GM19463 (cell line): Measurements from ENCODE around the gene PTCH1.

Source experiments
- ATAC-seq: cut with Tn5 transposase; IDR thresholded peaks from one replicate; pipeline ENCODE4 v1.9.1; 2021; ENCODE audit warnings: mild to moderate bottlenecking, moderate library complexity; ENCODE audit not compliant: unreplicated experiment

Gene PTCH1

DNA sequence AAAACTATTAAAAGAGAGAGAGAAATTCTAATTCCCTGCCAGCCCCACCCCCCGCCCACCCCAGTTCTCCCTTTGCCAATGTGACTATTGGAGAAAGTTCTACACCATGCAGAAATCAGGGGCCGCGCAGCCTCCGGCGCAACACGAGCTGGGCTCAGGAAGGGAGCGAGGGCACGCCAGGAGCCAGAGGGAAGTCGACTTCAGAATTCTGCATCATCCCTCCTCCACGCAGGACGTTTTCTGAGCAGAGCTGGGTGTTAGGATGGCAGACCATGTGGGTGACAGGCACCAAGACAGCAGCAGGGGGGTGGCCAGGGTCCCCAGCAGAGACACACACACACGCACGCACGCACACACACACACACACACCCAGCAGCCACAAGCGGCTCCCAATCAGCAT lies 72.6 kb downstream of the PTCH1 start:
- ATAC-seq, result no peak

DNA sequence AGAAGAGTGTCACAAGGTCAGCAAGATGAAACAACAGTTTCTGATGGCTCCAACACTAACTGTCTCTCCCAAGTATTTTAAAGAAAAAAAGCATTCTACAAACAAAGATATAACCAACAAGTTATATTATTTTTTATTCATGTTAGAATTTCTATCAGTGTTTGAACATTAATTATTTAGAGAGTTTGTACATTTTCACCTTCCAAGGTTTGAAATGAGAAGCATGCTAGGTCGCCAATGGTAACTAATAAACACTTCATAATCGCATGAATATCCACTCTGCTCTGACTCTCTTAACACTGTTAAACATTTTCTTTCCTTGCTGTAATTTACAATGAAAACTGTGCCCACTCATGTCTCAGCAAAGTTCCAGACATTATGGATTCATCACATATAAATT lies 73.5 kb downstream of the PTCH1 start:
- ATAC-seq, result no peak

DNA sequence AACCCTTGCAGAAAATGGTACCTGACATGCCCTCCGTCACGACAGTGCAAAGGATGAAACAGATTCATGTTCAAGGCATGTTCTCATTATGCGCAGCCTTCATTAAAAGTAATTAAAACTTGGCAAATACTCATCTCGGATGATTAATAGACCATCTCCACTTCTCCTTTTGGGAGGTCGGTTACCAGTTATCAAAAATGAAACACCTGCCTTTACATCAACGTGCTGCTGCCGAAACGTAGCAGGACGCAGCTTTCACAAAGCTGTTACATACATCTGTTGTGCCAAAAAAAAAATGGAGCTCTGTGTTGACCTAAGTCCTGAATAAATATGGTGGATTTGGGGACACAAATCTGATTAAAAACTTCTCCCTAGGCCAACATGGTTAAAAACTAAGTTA lies 75.7 kb downstream of the PTCH1 start:
- ATAC-seq, result no peak

DNA sequence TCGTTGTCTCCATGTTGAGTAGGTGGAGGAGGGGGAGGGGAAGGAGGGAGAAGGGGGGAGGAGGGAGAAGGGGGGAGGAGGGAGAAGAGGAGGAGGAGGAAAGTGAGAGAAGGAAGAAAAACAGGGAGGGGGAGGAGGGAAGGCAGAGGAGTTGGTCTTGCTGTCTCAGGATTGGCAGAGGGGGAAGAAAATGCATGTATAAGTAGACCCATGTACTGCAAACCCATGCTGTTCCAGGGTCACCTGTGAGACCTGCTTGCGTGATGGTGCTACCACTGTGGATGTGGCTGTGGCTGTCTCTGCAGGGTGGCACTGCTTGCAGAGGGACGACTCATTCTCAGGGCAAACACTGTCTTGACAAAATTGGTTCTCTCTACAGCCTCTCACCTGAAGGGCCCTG lies 76.3 kb downstream of the PTCH1 start:
- ATAC-seq, result no peak

DNA sequence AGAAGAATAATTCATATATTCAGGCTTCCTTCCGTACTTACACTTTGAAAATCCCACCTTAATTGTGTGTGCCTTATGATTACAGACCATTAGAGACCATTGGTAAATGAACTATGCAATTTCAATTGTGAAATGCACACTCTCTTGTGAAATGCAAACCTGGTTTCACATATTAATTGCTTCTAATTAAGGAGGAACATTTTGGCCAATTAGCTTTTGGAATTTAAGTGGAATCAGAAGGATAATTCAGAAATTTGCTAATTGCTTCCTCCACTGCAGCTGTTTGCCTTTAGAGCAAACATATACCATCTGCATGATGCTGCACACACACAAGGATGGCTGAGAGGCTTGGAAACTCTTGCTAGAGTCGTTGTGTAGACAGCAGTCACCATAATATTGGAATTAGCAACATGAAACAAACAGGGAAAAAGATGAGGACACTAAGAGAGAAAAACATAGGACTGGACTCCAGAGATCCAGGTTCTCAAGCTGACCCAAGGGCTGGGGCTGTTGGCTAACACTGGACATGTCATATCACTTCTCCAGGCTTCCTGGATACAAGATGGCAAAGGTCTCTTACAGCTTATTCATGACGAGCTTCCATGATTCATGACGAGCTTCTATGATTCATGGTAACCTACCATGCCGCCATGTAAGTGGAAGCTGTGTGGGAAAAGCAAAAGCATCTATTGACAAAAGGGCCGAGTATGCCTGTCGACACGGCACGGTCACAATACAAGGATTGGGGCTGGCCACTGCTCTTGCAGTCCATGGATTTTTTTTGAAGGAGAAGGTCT lies 78.0 kb downstream of the PTCH1 start:
- no peak for ATAC-seq

- ATAC-seq, result no peak
Measured at GRCh38 chr9:95437559-95437958, 79.2 kb downstream of the PTCH1 start.

DNA sequence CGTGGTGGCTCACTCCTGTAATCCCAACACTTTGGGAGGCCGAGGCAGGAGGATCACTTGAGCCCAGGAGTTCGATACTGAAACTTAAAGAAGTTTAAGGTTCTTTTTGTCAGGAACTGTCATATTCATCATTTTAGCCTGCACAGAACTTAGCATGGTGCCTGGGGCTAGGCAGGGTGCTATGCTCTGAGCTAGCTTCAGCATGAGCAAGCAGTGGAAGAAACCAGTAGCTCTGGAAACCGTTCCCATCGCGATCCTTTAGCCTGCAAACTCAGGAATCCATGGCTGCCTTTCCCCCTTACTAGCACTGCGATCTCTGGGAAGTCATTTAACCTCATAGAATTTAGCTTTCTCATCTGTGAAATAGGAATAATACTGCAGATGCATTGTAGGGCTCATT lies 80.4 kb downstream of the PTCH1 start:
- no peak for ATAC-seq

GRCh38 chr9:95435074-95435728 lies 81.6 kb downstream of the PTCH1 start:
- ATAC-seq, result no peak

GRCh38 chr9:95434116-95435073 lies 82.4 kb downstream of the PTCH1 start:
- no peak for ATAC-seq

- no peak for ATAC-seq
Measured at GRCh38 chr9:95433096-95433819, 83.5 kb downstream of the PTCH1 start.

DNA sequence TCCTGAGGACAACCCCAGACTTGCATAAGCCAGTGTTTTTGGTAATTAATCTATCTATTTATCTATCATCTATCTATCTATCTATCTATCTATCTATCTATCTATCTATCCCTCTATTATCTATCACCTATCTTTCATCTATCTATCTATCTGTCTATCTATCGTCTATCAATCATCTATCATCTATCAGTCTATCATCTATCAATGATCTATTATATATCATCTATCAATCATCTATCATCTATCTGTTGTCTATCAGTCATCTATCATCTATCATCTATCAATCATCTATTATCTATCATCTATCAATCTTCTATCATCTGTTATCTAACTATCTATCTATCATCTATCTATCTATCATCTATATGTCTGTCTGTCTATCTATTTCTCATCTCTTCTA lies 85.5 kb downstream of the PTCH1 start:
- no peak for ATAC-seq

- no peak for ATAC-seq
Measured at GRCh38 chr9:95429948-95430620, 86.7 kb downstream of the PTCH1 start.

- ATAC-seq, result no peak
Measured at GRCh38 chr9:95429096-95429495, 87.7 kb downstream of the PTCH1 start.

DNA sequence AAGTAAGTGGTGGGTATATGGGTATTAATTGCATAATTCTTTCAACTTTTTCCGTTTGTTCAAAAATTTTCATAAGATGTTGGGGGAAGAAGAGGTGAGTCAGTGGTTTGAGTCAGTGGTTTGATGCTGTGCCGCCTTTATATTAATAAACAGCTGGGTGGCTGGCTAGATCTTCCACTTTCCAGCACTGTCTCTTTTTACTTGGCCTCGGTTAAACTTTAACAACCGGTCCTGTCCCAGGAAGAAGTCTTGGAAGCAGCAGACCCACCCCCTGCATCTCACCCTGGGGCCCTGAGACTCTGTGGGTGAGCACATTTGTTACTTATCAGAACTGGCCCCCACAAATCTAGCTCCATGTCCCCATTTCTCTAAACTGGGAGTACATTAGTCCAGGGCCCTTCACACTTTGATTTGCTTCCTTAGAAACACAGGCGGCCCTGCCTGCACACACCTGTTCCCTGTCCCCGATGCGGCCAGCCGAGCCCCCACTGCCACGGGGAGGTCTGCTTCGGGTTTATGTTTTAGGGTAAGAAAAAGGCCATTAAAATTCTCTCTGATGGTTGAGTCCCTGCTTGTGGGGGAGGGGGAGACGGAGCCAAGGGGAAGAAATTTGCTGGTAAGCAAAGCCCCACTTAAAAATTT lies 90.7 kb downstream of the PTCH1 start:
- ATAC-seq, result no peak

GRCh38 chr9:95422650-95423049 lies 94.1 kb downstream of the PTCH1 start:
- no peak for ATAC-seq

- no peak for ATAC-seq
Measured at GRCh38 chr9:95420518-95420917, 96.3 kb downstream of the PTCH1 start.

- ATAC-seq, result no peak
Measured at GRCh38 chr9:95419444-95419843, 97.3 kb downstream of the PTCH1 start.

DNA sequence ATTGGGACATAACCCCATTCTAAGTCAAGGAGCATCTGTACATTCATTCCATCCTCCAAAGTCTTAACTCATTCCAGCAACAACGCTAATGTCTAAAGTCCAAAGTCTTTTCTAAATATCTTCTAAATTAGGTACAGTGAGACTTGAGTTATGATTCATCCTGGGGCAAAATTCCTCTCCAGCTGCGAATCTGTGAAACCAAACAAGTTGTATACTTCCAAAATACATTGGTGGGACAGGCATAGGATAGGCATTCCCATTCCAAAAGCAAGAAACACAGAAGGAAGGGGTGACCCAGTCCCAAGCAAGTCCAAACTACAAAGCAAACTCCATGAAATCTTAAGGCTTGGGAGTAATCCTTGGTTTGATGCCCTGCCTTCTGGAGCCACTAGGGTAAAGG lies 101.6 kb downstream of the PTCH1 start:
- ATAC-seq, result no peak

DNA sequence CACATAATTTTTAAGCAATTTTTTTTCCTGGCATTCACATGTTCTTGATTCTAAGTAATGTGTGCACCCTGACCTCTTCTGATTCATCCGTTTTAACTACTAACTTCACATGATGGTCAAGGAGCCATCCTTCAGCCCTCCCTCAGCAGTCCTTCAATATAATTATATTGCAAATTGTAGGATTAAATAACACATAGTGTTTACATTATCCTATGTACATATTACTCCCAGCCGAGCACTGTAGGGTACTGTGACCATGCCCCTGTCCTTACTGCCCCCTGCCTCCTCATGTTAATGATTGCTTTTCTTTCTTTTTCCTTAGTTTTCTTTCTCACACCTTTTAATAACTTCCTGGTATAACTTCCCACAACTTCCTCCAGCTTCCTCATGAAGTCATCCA lies 103.0 kb downstream of the PTCH1 start:
- ATAC-seq, result no peak
